DND-41 (cell line): ENCODE results near the gene FBLN5.

ENCODE experiments used
- ATAC-seq: fragments of 200-7000 bp; cut with Tn5 transposase; 3 replicates; pipeline ENCODE4 v1.9.1; 2021; ENCODE audit warnings: low read depth; ENCODE audit not compliant: insufficient read depth
- DNase-seq: peaks from one replicate; pipeline ENCODE4 v3.0.0-alpha.2; 2020
- H2AFZ ChIP-seq: 2 replicates; pipeline ENCODE4 v1.6.0; 2012; ENCODE audit warnings: low read depth, low read length
- H3K27ac ChIP-seq: 2 replicates; pipeline ENCODE4 v1.5.1; 2012; ENCODE audit warnings: low read length, inconsistent platforms
- H3K27me3 ChIP-seq: fragments of 200-600 bp; sonication (generic); 2 replicates; pipeline ENCODE4 v1.6.0; 2012; ENCODE audit warnings: low read length, mild to moderate bottlenecking, inconsistent platforms; ENCODE audit not compliant: insufficient read depth, poor library complexity
- H3K36me3 ChIP-seq: 2 replicates; pipeline ENCODE4 v1.5.1; 2012; ENCODE audit warnings: low read length, inconsistent platforms; ENCODE audit not compliant: insufficient read depth
- H3K4me1 ChIP-seq: 2 replicates; pipeline ENCODE4 v1.5.1; 2012; ENCODE audit warnings: mild to moderate bottlenecking, low read length; ENCODE audit not compliant: insufficient read depth
- H3K4me2 ChIP-seq: 2 replicates; pipeline ENCODE4 v1.6.0; 2012; ENCODE audit warnings: mild to moderate bottlenecking, moderate library complexity, low read length, inconsistent platforms; ENCODE audit not compliant: insufficient read depth
- H3K4me3 ChIP-seq, 2 experiments: fragments of 200-600 bp in 1 of 2; shearing (Covaris generic) in 1 of 2; 2 replicates each; pipeline ENCODE4 v1.5.1; 2012 to 2016; ENCODE audit warnings: inconsistent platforms in 2 of 2, low read length in 2 of 2, mild to moderate bottlenecking in 2 of 2, low read depth in 1 of 2, moderate library complexity in 1 of 2
- H3K79me2 ChIP-seq: 2 replicates; pipeline ENCODE4 v1.6.0; 2012; ENCODE audit warnings: low read length, inconsistent platforms; ENCODE audit not compliant: insufficient read depth
- H3K9ac ChIP-seq: 2 replicates; pipeline ENCODE4 v1.6.0; 2012; ENCODE audit warnings: low read depth, mild to moderate bottlenecking, inconsistent platforms, low read length, moderate library complexity
- H3K9me3 ChIP-seq: 2 replicates; pipeline ENCODE4 v1.5.1; 2012; ENCODE audit warnings: low read length, moderate library complexity, mild to moderate bottlenecking, inconsistent platforms; ENCODE audit not compliant: insufficient read depth, severe bottlenecking
- H4K20me1 ChIP-seq: 2 replicates; pipeline ENCODE4 v1.6.0; 2012; ENCODE audit warnings: low read length; ENCODE audit not compliant: insufficient read depth
- CTCF ChIP-seq: IDR thresholded peaks from 2 replicates; pipeline ENCODE4 v1.5.1; 2012; ENCODE audit warnings: borderline replicate concordance, low read length, moderate library complexity, mild to moderate bottlenecking; ENCODE audit not compliant: poor library complexity, severe bottlenecking; ENCODE audit errors: extremely low read depth
- EZH2 ChIP-seq: IDR thresholded peaks from 3 replicates; pipeline ENCODE4 v1.6.1; 2012; ENCODE audit warnings: borderline replicate concordance, low read depth, mild to moderate bottlenecking, moderate library complexity, low read length, inconsistent platforms; ENCODE audit not compliant: severe bottlenecking

The FBLN5 gene

GRCh38 chr14:91934554-91935285 lies 12.8 kb downstream of the FBLN5 start:
- DNase-seq = no peak
- Histone ChIP-seq H3K27ac (no peak overlapping the region), H3K79me2 (no peaks in the 10 kb centered on the region), H3K4me1 (no peaks in the 10 kb centered on the region), H3K36me3 (no peaks in the 10 kb centered on the region), H3K27me3 (no peaks in the 10 kb centered on the region), H3K4me3 (no peak overlapping the region), H3K4me2 (no peak overlapping the region), H3K9ac (no peak overlapping the region), H4K20me1 (no peaks in the 10 kb centered on the region), H2AFZ (no peak overlapping the region), H3K9me3 (no peaks in the 10 kb centered on the region)
- ATAC-seq = no peak
- no peak for TF ChIP-seq EZH2
- no peak for TF ChIP-seq CTCF

DNA sequence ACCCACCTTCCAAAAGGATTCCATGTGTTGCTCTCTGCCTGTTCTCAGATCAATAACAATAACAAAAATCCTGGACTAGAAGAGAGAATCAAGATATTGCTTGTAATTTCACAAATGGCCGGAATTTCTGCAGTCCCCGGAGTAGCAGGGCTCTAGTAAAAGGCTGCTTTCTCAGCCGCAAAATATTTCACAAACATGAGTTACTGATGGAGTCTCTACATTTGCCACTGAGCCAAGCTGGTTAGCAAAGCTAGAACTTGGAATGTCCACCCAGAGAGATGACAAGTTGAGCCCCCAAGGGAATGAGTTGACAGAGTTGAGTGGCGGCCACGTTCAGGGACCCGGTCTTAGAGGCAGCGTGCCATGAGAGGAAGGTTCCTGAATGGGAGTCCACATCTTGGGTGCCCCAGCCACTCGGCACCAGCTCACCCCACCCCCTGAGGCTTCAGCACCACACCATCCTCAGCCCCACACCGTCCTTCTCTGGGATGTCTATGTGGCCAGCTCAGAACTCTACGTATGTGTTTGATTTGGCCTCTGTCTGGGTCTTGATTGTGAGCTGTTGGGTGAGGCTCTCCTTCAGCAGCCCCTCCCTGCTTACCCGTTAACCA lies 15.9 kb downstream of the FBLN5 start:
- H2AFZ ChIP-seq = no peak overlapping the region
- H3K27me3 ChIP-seq = no peaks in the 10 kb centered on the region
- no peaks in the 10 kb centered on the region for H3K79me2 ChIP-seq
- H3K9ac ChIP-seq = no peak overlapping the region
- no peak for ATAC-seq
- H3K4me3 ChIP-seq = no peak overlapping the region
- no peaks in the 10 kb centered on the region for H3K36me3 ChIP-seq
- no peaks in the 10 kb centered on the region for H3K4me1 ChIP-seq
- H3K4me2 ChIP-seq = no peak overlapping the region
- no peak for DNase-seq
- TF ChIP-seq EZH2 (no peak), CTCF (no peak)
- H3K27ac ChIP-seq = no peak overlapping the region
- H3K9me3 ChIP-seq = no peaks in the 10 kb centered on the region
- H4K20me1 ChIP-seq = no peaks in the 10 kb centered on the region

DNA sequence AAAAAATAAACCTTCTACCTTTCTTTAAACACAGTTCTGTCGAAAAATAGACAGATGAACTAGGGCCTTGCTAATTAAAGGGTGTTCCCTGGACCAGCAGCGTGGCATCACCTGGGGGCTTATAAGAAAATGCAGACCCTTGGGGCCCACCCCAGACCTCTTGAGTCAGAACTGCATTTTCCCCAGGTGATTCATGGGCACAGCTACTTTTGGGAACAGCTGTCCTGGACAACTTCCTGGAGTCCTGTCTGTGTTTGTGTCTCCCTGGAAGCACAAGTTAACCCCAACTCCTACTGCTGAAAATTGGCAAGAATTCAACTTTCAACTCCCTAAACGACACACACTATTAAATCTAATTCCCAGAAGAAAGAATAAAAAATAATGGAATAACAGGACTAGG lies 17.8 kb downstream of the FBLN5 start:
- TF ChIP-seq EZH2 (no peak), CTCF (no peak)
- no peak for DNase-seq
- Histone ChIP-seq H3K4me2 (no peak overlapping the region), H3K4me3 (no peak overlapping the region), H3K4me1 (no peaks in the 10 kb centered on the region), H3K79me2 (no peaks in the 10 kb centered on the region), H2AFZ (no peak overlapping the region), H3K9me3 (no peaks in the 10 kb centered on the region), H3K9ac (no peak overlapping the region), H3K27ac (no peak overlapping the region), H3K36me3 (no peaks in the 10 kb centered on the region), H3K27me3 (no peaks in the 10 kb centered on the region), H4K20me1 (no peaks in the 10 kb centered on the region)
- no peak for ATAC-seq
